ENCODE measurements around the gene HORMAD2.

The HORMAD2 gene

GRCh38 chr22:30064172-30064571 is 16.1 kb upstream of the HORMAD2 start:
- no peak for DNase-seq (ENCODE audit: low read depth)
- TF ChIP-seq, protein P1, sequence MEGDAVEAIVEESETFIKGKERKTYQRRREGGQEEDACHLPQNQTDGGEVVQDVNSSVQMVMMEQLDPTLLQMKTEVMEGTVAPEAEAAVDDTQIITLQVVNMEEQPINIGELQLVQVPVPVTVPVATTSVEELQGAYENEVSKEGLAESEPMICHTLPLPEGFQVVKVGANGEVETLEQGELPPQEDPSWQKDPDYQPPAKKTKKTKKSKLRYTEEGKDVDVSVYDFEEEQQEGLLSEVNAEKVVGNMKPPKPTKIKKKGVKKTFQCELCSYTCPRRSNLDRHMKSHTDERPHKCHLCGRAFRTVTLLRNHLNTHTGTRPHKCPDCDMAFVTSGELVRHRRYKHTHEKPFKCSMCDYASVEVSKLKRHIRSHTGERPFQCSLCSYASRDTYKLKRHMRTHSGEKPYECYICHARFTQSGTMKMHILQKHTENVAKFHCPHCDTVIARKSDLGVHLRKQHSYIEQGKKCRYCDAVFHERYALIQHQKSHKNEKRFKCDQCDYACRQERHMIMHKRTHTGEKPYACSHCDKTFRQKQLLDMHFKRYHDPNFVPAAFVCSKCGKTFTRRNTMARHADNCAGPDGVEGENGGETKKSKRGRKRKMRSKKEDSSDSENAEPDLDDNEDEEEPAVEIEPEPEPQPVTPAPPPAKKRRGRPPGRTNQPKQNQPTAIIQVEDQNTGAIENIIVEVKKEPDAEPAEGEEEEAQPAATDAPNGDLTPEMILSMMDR (conservative IDR thresholded peaks at IDR 0.05; ENCODE audit: low read depth, low read length): no peak
- no peak overlapping the region for H3K4me3 ChIP-seq (ENCODE audit: low read depth, low read length)

DNA sequence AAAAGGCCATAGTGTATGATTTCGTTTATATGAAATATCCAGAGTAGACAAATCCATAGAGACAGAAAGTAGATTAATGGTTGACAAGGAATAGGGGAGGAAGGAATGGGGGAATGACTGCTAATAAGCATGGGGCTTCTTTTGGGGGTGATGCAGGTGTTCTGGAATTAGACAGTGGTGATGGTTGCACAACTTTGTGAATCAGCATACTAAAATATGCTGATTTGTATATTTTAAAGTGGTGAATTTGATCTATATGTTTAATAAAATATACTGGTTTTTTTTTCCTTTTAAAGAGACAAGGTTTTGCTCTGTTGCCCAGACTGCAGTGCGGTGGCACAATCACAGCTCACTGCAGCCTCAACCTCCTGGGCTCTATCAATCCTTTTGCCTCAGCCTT is 6.5 kb upstream of the HORMAD2 start:
- no peak for DNase-seq (ENCODE audit: low read depth)
- no peak overlapping the region for H3K4me3 ChIP-seq (ENCODE audit: low read depth, low read length)
- TF ChIP-seq, protein P1 (conservative IDR thresholded peaks at IDR 0.05; ENCODE audit: low read depth, low read length): no peak

GRCh38 chr22:30074147-30074546 is 6.1 kb upstream of the HORMAD2 start:
- H3K4me3 ChIP-seq (ENCODE audit: low read depth, low read length): no peak overlapping the region
- no peak for DNase-seq (ENCODE audit: low read depth)
- TF ChIP-seq, protein P1 (conservative IDR thresholded peaks at IDR 0.05; ENCODE audit: low read depth, low read length): no peak

GRCh38 chr22:30074994-30075393 is 5.3 kb upstream of the HORMAD2 start:
- H3K4me3 ChIP-seq (ENCODE audit: low read depth, low read length): no peak overlapping the region
- TF ChIP-seq, protein P1 (conservative IDR thresholded peaks at IDR 0.05; ENCODE audit: low read depth, low read length): no peak
- no peak for DNase-seq (ENCODE audit: low read depth)

- TF ChIP-seq, protein P1 (conservative IDR thresholded peaks at IDR 0.05; ENCODE audit: low read depth, low read length): no peak
- DNase-seq (ENCODE audit: low read depth): no peak
- H3K4me3 ChIP-seq (ENCODE audit: low read depth, low read length): no peak overlapping the region
Measured at GRCh38 chr22:30077279-30077880, 2.9 kb upstream of the HORMAD2 start.

DNA sequence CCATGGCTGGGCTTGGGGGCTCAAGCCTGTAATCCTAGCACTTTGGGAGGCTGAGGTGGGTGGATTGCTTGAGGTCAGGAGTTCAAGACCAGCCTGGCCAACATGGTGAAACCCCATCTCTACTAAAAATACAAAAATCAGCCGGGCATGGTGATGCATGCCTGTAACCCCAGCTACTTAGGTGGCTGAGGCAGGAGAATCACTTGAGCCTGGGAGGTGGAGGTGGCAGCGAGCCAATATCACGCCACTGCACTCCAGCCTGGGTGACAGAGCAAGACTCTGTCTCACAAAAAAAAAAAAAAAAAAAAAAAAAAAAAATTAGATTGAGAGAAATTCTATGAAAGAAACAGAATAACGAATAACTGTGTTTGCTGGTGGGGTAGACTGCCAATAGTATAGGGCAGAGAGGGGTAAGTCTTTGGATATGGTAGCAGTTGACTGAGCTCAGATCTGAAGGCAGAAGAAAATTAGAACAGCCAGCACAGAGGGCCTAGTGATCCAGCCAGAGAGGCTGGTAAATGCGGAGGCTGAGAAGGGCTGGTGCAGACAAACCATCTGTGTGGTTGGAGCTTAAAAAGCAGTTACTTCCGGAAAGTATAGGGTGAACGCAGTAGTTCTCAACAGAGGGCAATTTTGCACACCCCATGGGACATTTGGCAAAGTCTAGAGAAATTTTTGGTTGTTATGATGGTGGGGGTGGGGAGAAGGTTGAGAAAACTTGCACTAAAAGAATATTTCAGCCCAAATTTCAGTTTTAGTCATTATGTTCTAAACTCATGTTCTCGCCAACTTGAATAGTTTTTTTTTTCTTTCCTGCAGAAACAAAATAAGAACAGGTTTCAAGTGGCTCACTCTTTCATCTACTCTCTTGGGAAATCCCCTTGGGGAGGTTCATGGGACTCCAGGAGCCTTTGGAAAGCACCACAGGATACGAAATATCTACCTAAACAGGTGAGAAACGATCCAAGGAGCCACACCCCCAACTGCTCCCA is 1.6 kb upstream of the HORMAD2 start:
- no peak for DNase-seq (ENCODE audit: low read depth)
- H3K4me3 ChIP-seq (ENCODE audit: low read depth, low read length): no peak overlapping the region
- TF ChIP-seq, protein P1 (conservative IDR thresholded peaks at IDR 0.05; ENCODE audit: low read depth, low read length): no peak
